ENCODE data around the gene TMEM52.

GRCh38 chr1:1916851-1917251 lies 2.2 kb downstream of the TMEM52 start:
- TF ChIP-seq, protein P1, sequence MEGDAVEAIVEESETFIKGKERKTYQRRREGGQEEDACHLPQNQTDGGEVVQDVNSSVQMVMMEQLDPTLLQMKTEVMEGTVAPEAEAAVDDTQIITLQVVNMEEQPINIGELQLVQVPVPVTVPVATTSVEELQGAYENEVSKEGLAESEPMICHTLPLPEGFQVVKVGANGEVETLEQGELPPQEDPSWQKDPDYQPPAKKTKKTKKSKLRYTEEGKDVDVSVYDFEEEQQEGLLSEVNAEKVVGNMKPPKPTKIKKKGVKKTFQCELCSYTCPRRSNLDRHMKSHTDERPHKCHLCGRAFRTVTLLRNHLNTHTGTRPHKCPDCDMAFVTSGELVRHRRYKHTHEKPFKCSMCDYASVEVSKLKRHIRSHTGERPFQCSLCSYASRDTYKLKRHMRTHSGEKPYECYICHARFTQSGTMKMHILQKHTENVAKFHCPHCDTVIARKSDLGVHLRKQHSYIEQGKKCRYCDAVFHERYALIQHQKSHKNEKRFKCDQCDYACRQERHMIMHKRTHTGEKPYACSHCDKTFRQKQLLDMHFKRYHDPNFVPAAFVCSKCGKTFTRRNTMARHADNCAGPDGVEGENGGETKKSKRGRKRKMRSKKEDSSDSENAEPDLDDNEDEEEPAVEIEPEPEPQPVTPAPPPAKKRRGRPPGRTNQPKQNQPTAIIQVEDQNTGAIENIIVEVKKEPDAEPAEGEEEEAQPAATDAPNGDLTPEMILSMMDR (IDR thresholded peaks at IDR 0.05), result no peak
- TF ChIP-seq POLR2AphosphoS5 (IDR thresholded peaks at IDR 0.05) (no peak), POLR2A (IDR thresholded peaks at IDR 0.05) (no peak)

Measured in prostate gland (tissue), 2 donors.